Islet precursor cell (in vitro differentiated cells): ENCODE data around the gene CFL1.

Experiments used
- DNase-seq: peaks from one replicate; pipeline ENCODE4 v3.0.0-alpha.2; 2018

The CFL1 gene

DNA sequence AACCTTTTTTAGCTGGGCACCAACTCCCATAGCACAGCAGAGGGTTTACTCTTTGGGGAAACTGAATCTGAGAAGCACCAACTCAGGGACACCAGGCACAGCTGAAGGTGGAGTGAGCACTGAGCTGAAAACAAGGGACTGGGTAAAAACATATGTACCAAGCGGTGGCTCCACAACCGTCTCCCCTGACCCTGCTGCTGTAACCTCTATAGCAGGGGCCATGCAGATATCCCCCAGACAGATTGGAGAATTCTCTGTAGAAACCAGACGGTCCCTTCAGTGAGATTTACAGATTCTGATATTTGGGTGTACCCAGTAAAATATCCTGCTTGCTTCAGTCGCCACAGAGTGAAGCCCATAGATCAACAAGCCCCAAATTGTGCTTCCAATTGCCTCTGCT, 28.5 kb downstream of the CFL1 start:
- no peak for DNase-seq

DNA sequence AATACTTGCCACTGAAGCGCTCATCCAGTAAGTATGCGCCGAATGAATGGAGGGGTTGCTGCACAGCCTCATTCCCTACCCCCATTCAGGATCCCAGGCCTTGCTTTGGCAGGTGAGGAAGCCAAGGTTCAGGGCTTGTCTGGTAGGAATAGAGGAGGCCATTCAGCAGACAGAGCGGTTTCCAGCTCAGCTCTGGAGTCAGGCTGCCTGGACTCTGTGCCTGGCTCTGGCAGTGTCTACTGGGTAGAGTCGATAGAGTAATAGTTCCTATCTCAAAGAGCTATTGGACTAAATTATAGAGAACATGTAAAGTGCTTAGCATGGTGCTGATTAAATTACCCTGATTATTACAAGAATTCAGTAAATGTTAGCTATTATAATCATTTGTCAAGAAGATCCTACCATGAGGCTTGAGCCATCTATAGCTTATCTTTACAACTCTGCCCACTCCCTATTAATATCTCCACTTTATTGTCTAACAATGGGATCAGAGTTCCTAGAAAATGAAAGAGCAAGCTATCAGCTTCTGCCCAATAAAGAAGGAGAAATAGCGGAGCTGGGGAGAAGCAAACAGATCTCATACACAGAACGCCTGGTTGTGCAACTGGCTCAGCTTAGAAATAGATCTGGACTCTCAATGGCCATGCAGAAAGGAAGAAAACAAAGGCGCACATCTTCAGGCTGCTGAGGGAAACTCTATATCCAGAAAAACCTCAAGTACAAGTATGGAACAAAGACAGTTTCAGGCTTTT, 30.8 kb downstream of the CFL1 start:
- no peak for DNase-seq

DNA sequence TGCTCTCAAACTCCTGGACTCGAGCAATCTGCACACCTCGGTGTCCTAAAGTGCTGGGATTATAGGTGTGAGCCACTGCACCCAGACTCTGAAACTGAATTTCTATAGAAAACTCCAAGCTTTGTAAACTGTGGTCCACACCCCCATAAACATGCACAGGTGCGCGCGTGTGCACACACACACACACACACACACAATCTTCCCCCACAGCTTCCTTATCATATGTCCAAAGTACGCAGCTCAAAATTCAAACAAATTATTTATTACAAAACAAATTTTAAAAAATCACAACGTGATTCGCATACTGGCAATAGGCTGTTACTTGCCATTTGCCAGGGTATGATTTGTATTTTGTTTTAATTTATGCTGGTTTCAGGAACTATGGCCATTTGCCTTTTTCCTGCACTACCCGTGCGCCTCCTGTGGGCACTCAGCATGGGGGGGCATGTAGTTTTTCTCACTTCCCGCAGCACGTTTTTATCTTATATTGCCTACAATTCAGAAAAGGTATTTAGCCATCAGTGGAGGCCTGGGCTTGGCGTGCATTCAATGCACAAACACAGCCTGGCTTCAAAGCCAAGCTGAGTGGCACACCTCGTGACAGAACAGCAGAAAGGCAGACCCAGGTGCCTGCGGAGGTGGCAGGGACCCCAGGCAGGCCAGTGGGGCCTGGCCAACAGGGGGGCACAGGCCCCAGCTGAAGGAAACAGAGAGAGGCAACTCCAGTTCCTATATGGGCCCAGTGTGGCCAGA, 35.0 kb downstream of the CFL1 start:
- DNase-seq, result no peak

DNA sequence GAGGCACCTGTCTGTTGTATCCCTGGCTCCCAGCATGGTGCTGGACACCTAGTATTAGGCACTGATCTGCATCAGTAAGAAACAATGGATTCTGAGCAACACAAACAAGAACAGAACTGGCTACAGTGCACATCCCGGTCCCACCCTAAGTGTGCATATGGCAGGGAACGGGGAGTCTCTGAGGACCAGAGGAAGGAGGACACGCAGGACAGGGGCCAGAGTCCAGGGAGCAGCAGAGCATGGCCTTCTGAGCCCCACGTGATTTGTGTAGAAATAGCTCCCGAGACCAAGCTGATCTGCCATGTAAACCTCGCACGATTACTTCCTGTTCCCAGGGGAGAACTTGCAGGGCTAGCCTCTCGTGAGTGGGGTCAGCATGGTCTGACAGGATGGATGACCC, 36.9 kb downstream of the CFL1 start:
- no peak for DNase-seq

DNA sequence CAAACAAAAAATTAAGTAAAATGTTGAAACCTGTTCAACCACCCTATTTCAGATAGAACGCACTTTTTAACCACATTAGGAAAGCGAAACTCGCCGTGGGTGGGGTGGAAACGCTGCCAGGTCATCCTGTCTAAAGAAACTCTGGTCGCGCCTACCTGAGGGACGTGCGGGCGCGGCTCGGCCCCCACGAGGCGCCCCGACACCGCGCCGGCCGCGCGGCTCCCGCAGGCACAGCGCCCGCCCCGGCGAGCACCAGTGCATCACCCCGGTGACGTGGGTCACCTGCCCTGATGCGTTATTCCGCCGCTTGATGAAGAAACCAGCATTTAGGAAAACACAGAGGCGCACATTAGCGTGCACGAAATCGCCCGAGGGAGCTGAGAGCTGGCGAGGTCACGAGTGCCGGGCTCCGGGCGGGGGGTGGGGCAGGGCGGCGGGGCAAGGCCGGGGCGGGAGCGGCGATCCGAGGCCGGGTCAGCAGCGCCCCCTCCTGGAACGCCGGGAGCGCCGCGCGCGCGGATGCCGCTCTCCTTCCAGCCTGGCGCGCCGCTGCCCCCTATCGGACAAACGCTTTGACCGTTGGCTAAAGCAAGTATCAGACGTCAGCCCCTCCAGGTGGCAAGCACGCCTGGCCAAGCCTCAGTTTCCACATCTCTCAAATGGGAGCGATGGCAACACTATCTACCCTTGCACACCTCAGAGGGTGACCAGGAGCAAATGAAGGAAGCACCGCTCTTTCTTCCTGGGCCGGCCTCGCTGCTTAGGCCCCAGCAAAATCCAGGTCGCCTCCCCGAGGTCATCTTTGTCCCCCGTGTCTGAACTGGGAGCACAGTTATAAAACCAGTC, 39.9 kb downstream of the CFL1 start:
- peak; percentile 91 for DNase-seq

DNA sequence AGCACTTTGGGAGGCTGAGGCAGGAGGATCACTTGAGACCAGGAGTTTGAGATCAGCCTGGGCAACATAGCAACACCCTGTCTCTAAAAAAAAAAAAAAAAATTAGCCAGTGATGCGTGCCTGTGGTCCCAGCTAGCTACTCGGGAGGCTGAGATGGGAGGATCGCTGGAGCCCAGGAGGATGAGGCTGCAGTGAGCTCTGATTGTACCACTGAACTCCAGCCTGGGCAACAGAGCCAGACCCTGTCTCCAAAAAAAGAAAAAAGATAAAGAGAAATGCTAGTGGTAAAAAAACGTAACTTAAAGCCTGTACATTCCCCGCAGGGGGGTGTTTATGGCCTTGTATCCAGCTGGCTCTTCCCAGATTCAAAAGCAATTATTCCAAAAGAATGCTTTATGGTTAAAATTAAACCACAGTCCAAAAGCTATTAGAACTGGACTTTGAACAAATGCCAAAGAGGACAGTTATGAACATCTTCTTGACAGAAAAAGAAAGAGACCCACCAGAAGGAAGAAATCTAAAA, 40.6 kb downstream of the CFL1 start:
- DNase-seq, result no peak

DNA sequence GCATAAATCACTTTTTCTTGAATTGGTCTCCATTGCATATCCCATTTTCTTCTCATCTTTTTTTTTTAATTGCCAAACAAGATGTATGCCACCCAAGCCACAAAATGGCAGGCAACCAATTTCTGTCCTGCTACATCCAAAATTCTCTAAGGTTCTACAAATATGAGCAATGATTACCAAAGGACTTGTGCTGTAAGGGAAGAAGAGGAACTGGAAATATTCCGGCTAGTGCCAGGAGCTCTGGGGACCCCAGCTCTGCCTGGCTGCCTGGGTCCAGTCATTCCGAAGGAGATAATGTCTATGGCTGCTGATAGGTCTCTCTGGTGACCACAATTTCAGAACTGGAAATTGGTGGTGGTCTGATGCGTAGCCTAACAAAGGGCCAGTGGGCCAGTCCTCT, 41.3 kb downstream of the CFL1 start:
- no peak for DNase-seq

DNA sequence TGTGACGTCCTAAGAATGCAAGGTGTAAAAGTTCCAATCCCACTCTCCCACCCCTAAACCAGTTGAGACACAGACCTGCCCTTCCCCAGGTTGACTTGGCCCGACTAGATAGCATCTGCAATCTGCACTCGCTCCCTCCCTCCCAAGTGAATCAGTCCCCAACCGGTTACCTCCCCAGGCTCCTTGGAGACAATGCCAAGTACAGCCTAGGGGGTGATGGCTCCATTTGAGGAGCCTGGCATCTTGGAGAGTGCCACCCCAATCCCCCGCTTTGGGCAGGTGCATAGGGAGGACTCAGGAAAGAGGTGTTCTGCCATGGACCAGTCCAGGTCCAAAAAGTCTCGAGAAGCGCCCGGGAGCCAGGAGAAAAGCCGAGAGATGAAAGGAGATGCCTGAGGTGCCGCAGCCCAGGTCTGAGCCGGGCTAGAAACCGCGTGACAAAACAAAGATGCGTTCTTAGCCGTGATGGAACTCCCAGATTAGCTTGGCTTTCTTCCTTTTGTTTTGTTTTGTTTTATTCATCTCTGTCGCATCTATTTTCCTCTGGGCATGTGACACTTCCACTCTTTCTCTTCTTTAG, 42.9 kb downstream of the CFL1 start:
- peak; percentile 65 for DNase-seq

DNA sequence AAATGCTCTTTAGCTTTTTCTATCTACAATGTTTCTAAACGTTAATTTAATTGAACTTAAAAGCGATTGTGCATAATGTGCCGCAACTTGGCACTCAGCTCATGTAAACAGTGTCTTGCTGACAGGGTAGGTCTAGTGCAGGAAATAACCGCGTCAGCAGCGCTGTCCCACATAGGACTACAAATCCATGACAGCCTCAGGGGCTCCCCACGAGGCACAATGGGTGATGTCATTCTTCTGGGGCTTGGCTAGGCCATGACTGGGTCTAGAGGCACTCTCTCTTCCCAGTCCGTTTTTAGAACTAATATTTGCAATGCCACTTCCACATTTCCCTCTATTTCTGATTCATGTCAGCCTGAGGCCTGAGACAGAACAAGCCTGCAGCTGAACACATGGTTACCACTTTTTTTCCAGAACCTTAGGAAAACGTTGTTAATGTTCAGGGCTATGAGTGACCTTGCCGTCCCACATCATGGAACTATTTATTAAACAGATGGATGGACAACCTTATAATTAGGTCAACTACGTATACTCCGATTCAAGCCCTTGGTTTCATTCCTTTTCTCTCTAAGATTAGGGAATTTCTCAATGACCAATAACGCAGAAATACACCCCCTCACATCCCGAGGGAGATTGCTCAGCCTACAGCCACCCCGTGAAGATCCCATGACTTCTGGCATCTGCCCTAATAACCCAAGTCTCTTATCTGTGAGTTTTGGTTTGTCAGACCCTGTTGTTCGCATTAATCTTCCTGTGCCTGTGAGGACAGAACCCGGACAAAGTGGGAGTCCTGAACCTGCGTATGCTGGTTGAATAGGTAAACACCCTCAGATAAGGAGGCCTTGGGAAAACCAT, 43.6 kb downstream of the CFL1 start:
- no peak for DNase-seq

DNA sequence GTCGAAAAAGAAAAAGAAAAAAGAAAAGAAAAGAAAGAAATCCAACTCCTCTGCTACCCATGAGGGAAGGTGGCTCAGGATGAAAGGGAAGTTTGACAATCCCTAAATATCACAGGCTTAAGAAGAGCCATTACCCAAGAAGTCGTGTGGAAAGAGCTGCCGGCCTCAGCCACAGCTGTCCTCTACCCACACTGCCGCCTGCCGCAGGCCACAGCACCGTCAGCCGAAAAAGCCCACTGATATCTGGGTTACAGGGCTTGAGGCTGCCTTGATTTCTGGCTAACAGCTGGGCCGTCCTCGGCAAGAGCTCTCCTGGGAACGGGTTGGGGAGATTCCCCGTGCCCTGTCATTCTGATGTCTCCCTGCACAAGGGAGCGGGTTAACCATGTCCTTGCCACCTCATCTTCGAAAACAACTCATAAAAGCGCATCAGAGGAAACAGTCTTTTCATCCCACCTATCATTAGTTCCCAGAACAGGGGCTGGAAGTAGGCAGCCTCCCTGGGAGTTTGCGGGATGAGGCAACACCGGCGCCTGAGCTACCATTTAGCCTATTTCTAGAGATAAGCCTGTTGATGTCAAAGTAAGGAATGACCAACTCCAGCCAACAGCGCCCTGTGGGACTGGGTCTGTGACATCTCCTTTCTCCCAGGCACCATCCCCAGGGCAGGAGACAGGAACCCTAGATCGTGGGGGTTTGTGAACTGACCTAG, 46.1 kb downstream of the CFL1 start:
- peak; percentile 70 for DNase-seq

DNA sequence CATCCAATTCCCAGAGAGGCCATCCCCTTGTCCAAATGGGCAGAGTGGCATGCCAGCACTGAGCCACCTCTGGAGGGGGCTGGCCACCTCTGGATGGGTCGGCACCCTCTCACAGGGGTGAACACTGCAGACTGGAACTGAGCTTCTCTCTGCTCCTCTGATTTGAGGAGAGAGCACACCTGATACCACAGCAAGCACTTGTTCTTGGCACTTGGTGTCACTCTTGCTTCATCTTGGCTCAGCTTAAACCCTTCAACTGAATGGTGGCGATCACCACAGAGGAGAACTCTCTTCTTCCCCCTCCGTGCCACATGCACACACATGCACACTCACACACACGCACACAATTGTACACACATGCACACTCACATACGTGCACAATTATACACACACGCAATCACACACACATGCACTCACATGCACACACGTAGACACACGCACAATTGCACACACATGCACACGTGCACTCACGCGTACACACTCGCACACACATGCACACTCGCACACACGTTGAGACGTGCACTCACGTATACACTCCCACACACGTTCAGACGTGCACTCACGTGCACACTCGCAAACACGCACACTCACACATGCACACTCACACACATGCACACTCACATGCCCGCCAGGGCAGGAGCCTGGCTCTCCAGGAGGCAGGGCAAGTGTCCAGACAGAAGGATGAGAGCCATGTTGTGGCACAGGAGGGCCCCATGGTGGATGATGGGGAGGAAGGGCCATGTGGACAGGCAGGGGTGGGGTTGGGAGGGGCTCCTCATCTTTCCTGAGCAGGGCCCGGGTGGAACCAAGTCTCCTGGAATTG, 47.7 kb downstream of the CFL1 start:
- no peak for DNase-seq

DNA sequence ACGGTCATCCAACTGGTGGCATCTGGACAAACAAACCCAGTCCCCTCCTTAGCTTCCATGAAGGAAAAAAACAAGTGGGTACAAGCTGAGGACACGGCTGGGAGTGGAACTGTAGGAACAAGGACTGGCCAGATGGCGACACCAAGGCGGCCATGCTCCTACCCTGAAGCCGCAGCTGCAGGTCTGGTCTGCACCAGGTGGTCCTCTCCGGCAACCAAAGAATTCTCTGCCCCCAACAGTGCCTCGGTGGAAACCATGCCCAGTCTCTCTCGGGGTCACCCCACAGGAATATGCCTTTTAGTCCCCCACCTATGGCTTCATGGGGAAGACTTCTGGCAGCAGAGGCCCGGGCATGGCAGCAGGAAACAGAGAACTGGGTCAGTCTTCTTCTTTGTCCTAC, 48.5 kb downstream of the CFL1 start:
- DNase-seq, result no peak

DNA sequence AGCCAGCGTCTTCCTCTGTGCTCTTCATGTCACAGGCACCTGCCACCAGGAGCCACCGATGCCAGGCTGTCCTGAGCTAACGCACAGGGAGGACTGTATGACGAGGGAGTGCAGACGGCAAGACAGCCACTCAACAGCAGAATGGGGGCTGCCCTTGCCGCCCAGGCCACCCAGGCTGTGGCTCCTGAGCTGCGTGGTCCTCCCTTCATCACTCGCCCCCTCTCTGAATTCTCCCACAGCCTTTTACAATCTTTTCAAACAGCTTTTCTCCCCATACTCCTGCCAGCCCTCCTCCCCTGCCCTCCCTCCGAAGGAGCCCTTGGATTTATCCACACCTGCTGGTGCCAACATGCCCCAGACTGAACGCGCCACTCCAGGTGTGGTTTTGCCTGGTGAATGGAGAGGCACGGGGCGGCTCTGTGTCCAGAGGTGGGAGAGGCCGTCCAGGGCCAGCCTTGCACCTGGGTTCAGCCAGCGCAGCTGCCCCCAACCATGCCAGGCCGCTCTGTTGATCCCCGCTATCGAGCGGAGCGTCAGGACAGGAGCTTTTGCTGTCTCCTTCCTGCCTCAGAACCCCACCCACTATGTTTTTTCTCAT, 49.1 kb downstream of the CFL1 start:
- DNase-seq, result no peak

DNA sequence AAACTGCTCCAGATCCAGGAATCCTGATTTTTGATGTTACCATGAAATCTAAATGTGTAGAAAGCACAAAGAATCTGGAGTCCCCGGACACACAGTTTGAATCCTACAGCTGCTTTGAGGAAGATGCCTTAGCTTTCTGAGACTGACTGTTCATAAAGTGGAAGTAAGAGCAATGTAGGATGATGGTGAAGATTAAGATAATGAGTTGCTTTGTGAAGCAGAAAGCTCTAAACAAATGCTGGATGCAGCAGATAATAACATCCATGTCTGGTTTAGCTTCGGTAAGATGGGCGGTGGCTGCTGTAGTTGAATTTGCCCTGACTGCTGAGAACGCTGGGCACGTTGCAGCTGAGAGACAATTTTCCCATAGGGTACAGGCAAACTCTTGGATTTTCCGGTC, 51.0 kb downstream of the CFL1 start:
- DNase-seq, result no peak
